ENCODE measurements around the gene TLCD5. TPM values are rescaled to one million over a fixed set of nuclear protein-coding genes. Genes with fewer than 3 reads are reported as not detected.
A peak's percentile ranks its signal among the peaks of the same experiment; 100 is the strongest.

Gene TLCD5
- total RNA-seq, 1 donor = 8.3 TPM

GRCh38 chr11:120375076-120375475 is 50.0 kb downstream of the TLCD5 start:
- DNase-seq (ENCODE audit: low read depth in 2 of 3, low spot score in 2 of 3) = no peak

- DNase-seq (ENCODE audit: low read depth in 2 of 3, low spot score in 2 of 3) = no peak
Observed at GRCh38 chr11:120376547-120377182, 51.6 kb downstream of the TLCD5 start.

GRCh38 chr11:120378474-120378873 is 53.4 kb downstream of the TLCD5 start:
- no peak for DNase-seq (ENCODE audit: low read depth in 2 of 3, low spot score in 2 of 3)

GRCh38 chr11:120381401-120381800 is 56.3 kb downstream of the TLCD5 start:
- no peak for DNase-seq (ENCODE audit: low read depth in 2 of 3, low spot score in 2 of 3)

Small RNA genes within 50 kb of the gene (small RNA-seq; reads per million reads assigned to genes)
- 171 reads per million, percentile 98 among the genes with 10 or more reads in this experiment for gene RF00100

Other genes with a start within 250 kb of the TLCD5 start
- under 0.01 TPM for gene TRIM29, start 187.2 kb upstream of the TLCD5 start, total RNA-seq
- gene OAF, start 114.3 kb upstream of the TLCD5 start, total RNA-seq = 25.0 TPM
- gene POU2F3, start 85.2 kb upstream of the TLCD5 start, total RNA-seq = not detected
- gene ARHGEF12, start 11.1 kb downstream of the TLCD5 start, total RNA-seq = 10.5 TPM
- not detected for gene GRIK4, start 186.4 kb downstream of the TLCD5 start, total RNA-seq